Measurements from ENCODE around the gene MCM9.

The MCM9 gene

DNA sequence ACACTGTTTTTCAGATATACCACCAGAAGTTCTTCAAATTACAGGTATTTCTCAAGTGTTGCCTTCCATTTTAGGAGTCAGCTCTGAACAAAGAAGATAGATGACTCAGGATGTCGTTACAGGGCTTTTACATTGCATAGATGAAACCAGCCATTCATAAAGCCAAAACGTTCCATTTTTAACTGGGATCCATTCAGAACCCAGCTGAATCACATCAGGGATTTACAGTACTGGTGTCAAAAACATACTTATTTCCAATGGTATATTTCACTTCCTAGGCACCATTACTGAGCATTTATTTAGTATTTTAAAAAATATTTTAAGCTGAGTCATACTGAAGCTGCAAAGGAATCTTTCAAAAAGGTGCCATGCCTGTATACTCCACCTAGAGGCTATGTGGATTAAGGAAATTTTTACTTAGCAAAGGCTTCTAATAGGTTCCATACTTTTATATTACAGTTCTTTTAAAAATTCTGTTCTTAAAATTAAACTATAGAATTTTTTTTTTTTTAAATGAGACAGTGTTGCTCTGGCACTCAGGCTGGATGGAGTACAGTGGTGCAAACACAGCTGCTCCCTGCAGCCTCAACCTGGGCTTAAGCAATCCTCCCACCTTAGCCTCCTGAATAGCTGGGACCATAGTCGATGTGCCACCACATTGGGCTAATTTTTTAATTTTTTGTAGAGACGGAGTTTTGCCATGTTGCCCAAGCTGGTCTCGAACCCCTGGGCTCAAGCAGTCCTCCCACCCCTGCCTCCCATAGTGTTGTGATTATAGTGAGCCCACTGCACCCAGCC, 38.4 kb downstream of the MCM9 start:
- H3K9me2 ChIP-seq (replicated peaks; ENCODE audit: control insufficient read depth, low read length) = no peaks in the 10 kb centered on the region
- H3K4me1 ChIP-seq (ENCODE audit: control insufficient read depth, low read length) = peaks cover 55% of the 10 kb centered on the region
- H3K9me3 ChIP-seq (ENCODE audit: control insufficient read depth, insufficient read depth, low read length) = no peaks in the 10 kb centered on the region
- peaks cover 96% of the 10 kb centered on the region for H3K79me2 ChIP-seq (ENCODE audit: control insufficient read depth, low read length)
- H3K4me2 ChIP-seq (ENCODE audit: low read length) = peak overlapping the region; percentile 60
- H3K27me3 ChIP-seq (ENCODE audit: control insufficient read depth, low read length) = no peaks in the 10 kb centered on the region
- H3K27ac ChIP-seq (ENCODE audit: low read depth, low read length) = peak overlapping the region; percentile 9
- TF ChIP-seq CTCF (IDR thresholded peaks at IDR 0.05; ENCODE audit: low read depth, low read length, poor library complexity, severe bottlenecking) = peak; percentile 19
- no peak for TF ChIP-seq EZH2phosphoT487 (IDR thresholded peaks at IDR 0.05; ENCODE audit: borderline replicate concordance, low read length)
- peaks cover 10% of the 10 kb centered on the region; the same call in 1 of the 2 replicates for H4K20me1 ChIP-seq (ENCODE audit: control insufficient read depth, insufficient read depth, low read depth, low read length)
- H3K36me3 ChIP-seq (ENCODE audit: control insufficient read depth, low read length) = peaks cover 65% of the 10 kb centered on the region
- peak overlapping the region; percentile 93 for H3K4me3 ChIP-seq (ENCODE audit: low read length)
- peaks cover 16% of the 10 kb centered on the region for H3F3A ChIP-seq (ENCODE audit: control insufficient read depth, insufficient read depth)

DNA sequence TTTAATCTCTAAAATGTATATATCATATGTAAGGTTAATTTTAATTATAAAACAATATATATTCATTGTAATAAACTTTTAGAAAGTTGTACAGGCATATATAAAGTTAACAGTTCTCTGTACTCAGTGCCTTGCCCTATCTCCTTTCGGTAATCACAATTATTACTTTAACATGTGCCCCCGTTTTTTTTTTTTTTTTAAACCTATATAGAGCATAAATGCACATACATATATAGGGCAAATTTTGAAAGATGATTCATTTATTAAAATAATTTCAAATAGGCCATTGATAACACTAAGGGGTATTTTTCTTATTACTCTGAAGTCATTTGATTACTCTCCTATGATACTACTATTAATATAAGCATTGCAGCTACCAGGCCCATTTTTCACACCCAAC, 39.1 kb downstream of the MCM9 start:
- Histone ChIP-seq H3K27ac (ENCODE audit: low read depth, low read length) (peak overlapping the region; percentile 9), H3K4me1 (ENCODE audit: control insufficient read depth, low read length) (peaks cover 59% of the 10 kb centered on the region), H3K27me3 (ENCODE audit: control insufficient read depth, low read length) (no peaks in the 10 kb centered on the region), H3K9me3 (ENCODE audit: control insufficient read depth, insufficient read depth, low read length) (no peaks in the 10 kb centered on the region), H3K4me3 (ENCODE audit: low read length) (peak overlapping the region; percentile 93), H3K79me2 (ENCODE audit: control insufficient read depth, low read length) (peaks cover 96% of the 10 kb centered on the region), H3K4me2 (ENCODE audit: low read length) (peak overlapping the region; percentile 60), H3K9me2 (replicated peaks; ENCODE audit: control insufficient read depth, low read length) (no peaks in the 10 kb centered on the region), H3K36me3 (ENCODE audit: control insufficient read depth, low read length) (peaks cover 59% of the 10 kb centered on the region), H4K20me1 (ENCODE audit: control insufficient read depth, insufficient read depth, low read depth, low read length) (peaks cover 5% of the 10 kb centered on the region; the same call in 1 of the 2 replicates), H3F3A (ENCODE audit: control insufficient read depth, insufficient read depth) (peaks cover 16% of the 10 kb centered on the region)
- TF ChIP-seq EZH2phosphoT487 (IDR thresholded peaks at IDR 0.05; ENCODE audit: borderline replicate concordance, low read length) (no peak), CTCF (IDR thresholded peaks at IDR 0.05; ENCODE audit: low read depth, low read length, poor library complexity, severe bottlenecking) (no peak)

GRCh38 chr6:118895261-118895560, 39.7 kb downstream of the MCM9 start:
- Histone ChIP-seq H3K27me3 (ENCODE audit: control insufficient read depth, low read length) (no peaks in the 10 kb centered on the region), H3K27ac (ENCODE audit: low read depth, low read length) (peak overlapping the region; percentile 87), H3K79me2 (ENCODE audit: control insufficient read depth, low read length) (peaks cover 95% of the 10 kb centered on the region), H3K4me2 (ENCODE audit: low read length) (peak overlapping the region; percentile 60), H3K4me3 (ENCODE audit: low read length) (peak overlapping the region; percentile 93), H3K36me3 (ENCODE audit: control insufficient read depth, low read length) (peaks cover 52% of the 10 kb centered on the region), H3K4me1 (ENCODE audit: control insufficient read depth, low read length) (peaks cover 65% of the 10 kb centered on the region), H3K9me2 (replicated peaks; ENCODE audit: control insufficient read depth, low read length) (no peaks in the 10 kb centered on the region), H4K20me1 (ENCODE audit: control insufficient read depth, insufficient read depth, low read depth, low read length) (peaks cover 5% of the 10 kb centered on the region; the same call in 1 of the 2 replicates), H3K9me3 (ENCODE audit: control insufficient read depth, insufficient read depth, low read length) (no peaks in the 10 kb centered on the region), H3F3A (ENCODE audit: control insufficient read depth, insufficient read depth) (peaks cover 16% of the 10 kb centered on the region)
- TF ChIP-seq CTCF (IDR thresholded peaks at IDR 0.05; ENCODE audit: low read depth, low read length, poor library complexity, severe bottlenecking) (no peak), EZH2phosphoT487 (IDR thresholded peaks at IDR 0.05; ENCODE audit: borderline replicate concordance, low read length) (no peak)
